Measurements from ENCODE around the gene KRT28. TPM values are rescaled to one million over a fixed set of nuclear protein-coding genes. Genes with fewer than 3 reads are reported as not detected.

KRT28 gene
- total RNA-seq = not detected

- Histone ChIP-seq H3K4me3 (no peak within 1 kb of the TSS), H3K9me3 (no peaks in the 10 kb centered on the region), H3K4me1 (replicated peaks) (no peaks in the 10 kb centered on the region), H3K36me3 (no peaks in the 10 kb centered on the region), H3K27ac (no peak within 1 kb of the TSS), H3K27me3 (replicated peaks; ENCODE audit: insufficient read depth) (no peaks in the 10 kb centered on the region)
- DNase-seq (ENCODE audit: low spot score) = no peak
- TF ChIP-seq CTCF (IDR thresholded peaks at IDR 0.05) (no peak), POLR2A (IDR thresholded peaks at IDR 0.05) (no peak), POLR2AphosphoS5 (IDR thresholded peaks at IDR 0.05) (no peak)
- intact Hi-C loops (cut with DNase I) = loop anchor here (10.0 kb wide), 1 partner anchor 185 kb away; no protein-coding TSS in a partner anchor
- 78% methylated on average over 3 of the region's 3 CpGs for WGBS
These were observed at the start of gene KRT28 for GRCh38 chr17:40799859-40800258. TSS of gene KRT28 (minus strand) at chr17:40799959. CDS start at chr17:40799893, 66 bp downstream.

- Histone ChIP-seq H3K36me3 (no peaks in the 10 kb centered on the region), H3K27me3 (replicated peaks; ENCODE audit: insufficient read depth) (no peaks in the 10 kb centered on the region), H3K27ac (no peak overlapping the region), H3K4me1 (replicated peaks) (no peaks in the 10 kb centered on the region), H3K4me3 (no peak overlapping the region), H3K9me3 (no peaks in the 10 kb centered on the region)
- WGBS = 80% methylated on average over 1 of the region's 1 CpG
- intact Hi-C loops (cut with DNase I) = no loop called here
- no peak for TF ChIP-seq POLR2AphosphoS5 (IDR thresholded peaks at IDR 0.05)
- no peak for TF ChIP-seq CTCF (IDR thresholded peaks at IDR 0.05)
- TF ChIP-seq POLR2A (IDR thresholded peaks at IDR 0.05) = no peak
- DNase-seq (ENCODE audit: low spot score) = no peak
These were observed 49.0 kb upstream of the KRT28 start for GRCh38 chr17:40848583-40849235.

- TF ChIP-seq POLR2A (IDR thresholded peaks at IDR 0.05) (no peak), POLR2AphosphoS5 (IDR thresholded peaks at IDR 0.05) (no peak), CTCF (IDR thresholded peaks at IDR 0.05) (no peak)
- H3K9me3 ChIP-seq = no peaks in the 10 kb centered on the region
- H3K4me1 ChIP-seq (replicated peaks) = no peaks in the 10 kb centered on the region
- intact Hi-C loops (cut with DNase I) = no loop called here
- no peaks in the 10 kb centered on the region for H3K27me3 ChIP-seq (replicated peaks; ENCODE audit: insufficient read depth)
- no peak overlapping the region for H3K27ac ChIP-seq
- no peak overlapping the region for H3K4me3 ChIP-seq
- no peak for DNase-seq (ENCODE audit: low spot score)
- H3K36me3 ChIP-seq = no peaks in the 10 kb centered on the region
- 68% methylated on average over 1 of the region's 1 CpG for WGBS
These were observed 46.9 kb upstream of the KRT28 start for GRCh38 chr17:40846515-40847144.

- no peak for TF ChIP-seq POLR2A (IDR thresholded peaks at IDR 0.05)
- no peak for TF ChIP-seq CTCF (IDR thresholded peaks at IDR 0.05)
- TF ChIP-seq POLR2AphosphoS5 (IDR thresholded peaks at IDR 0.05) = no peak
- WGBS = 64% methylated on average over 4 of the region's 4 CpGs
- H3K4me1 ChIP-seq (replicated peaks) = no peaks in the 10 kb centered on the region
- H3K36me3 ChIP-seq = no peaks in the 10 kb centered on the region
- no peaks in the 10 kb centered on the region for H3K9me3 ChIP-seq
- H3K27me3 ChIP-seq (replicated peaks; ENCODE audit: insufficient read depth) = no peaks in the 10 kb centered on the region
- H3K27ac ChIP-seq = no peak overlapping the region
- no peak overlapping the region for H3K4me3 ChIP-seq
- no peak for DNase-seq (ENCODE audit: low spot score)
- intact Hi-C loops (cut with DNase I) = no loop called here
These were observed 44.9 kb upstream of the KRT28 start for GRCh38 chr17:40844671-40845107.

- H3K4me3 ChIP-seq = no peak overlapping the region
- 49% methylated on average over 3 of the region's 3 CpGs for WGBS
- H3K27me3 ChIP-seq (replicated peaks; ENCODE audit: insufficient read depth) = no peaks in the 10 kb centered on the region
- TF ChIP-seq POLR2AphosphoS5 (IDR thresholded peaks at IDR 0.05) (no peak), CTCF (IDR thresholded peaks at IDR 0.05) (no peak), POLR2A (IDR thresholded peaks at IDR 0.05) (no peak)
- no peak overlapping the region for H3K27ac ChIP-seq
- no peaks in the 10 kb centered on the region for H3K36me3 ChIP-seq
- H3K9me3 ChIP-seq = no peaks in the 10 kb centered on the region
- intact Hi-C loops (cut with DNase I) = no loop called here
- no peaks in the 10 kb centered on the region for H3K4me1 ChIP-seq (replicated peaks)
- DNase-seq (ENCODE audit: low spot score) = no peak
These were observed 43.5 kb upstream of the KRT28 start for GRCh38 chr17:40843242-40843641.

All from prostate gland (tissue), 2 donors.